ENCODE results near the gene ZSWIM9. TPM values are rescaled to one million over a fixed set of nuclear protein-coding genes. Genes with fewer than 3 reads are reported as not detected.

The ZSWIM9 gene
- total RNA-seq, 4 donors from 2014 or later: 1.8 to 7.4 (median 3.5) TPM

DNA sequence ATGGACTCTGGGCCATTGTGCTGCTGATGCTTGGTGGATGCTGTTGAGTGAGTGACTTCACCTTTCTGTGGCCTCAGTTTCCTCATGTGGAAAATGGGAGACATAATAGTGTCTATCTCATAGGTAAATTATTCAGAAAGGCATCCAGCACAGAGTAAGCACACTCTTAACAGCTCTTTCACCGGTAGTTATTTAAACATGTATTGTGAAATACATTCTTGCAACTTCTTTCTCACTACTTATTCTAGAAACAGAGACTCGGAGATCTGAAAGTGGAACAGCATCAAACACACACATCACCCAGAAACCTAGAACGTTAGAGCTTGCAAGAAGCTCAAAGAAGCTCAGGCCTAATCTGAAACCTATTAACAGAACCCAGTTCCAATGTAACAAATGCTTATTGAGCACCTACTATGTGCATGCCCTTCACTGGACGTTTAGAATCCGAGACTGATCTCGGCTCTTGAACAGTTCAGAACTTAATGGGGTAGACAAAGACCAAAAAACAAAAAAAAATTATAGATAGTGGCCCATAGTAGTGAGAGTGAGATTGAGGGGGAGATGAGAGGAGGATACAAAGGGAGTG is 4.1 kb downstream of the ZSWIM9 start:
- H3K9me3 ChIP-seq: no peaks in the 10 kb centered on the region
- peaks cover 0 to 13% (median 0%) of the 10 kb centered on the region in 3 donors for H3K36me3 ChIP-seq
- DNase-seq: no peak
- H3K27ac ChIP-seq: no peak overlapping the region
- H3K4me1 ChIP-seq: peaks cover 0 to 10% (median 3%) of the 10 kb centered on the region in 4 donors
- H3K27me3 ChIP-seq: no peaks in the 10 kb centered on the region
- H3K4me3 ChIP-seq: no peak overlapping the region
- TF ChIP-seq, protein P1, sequence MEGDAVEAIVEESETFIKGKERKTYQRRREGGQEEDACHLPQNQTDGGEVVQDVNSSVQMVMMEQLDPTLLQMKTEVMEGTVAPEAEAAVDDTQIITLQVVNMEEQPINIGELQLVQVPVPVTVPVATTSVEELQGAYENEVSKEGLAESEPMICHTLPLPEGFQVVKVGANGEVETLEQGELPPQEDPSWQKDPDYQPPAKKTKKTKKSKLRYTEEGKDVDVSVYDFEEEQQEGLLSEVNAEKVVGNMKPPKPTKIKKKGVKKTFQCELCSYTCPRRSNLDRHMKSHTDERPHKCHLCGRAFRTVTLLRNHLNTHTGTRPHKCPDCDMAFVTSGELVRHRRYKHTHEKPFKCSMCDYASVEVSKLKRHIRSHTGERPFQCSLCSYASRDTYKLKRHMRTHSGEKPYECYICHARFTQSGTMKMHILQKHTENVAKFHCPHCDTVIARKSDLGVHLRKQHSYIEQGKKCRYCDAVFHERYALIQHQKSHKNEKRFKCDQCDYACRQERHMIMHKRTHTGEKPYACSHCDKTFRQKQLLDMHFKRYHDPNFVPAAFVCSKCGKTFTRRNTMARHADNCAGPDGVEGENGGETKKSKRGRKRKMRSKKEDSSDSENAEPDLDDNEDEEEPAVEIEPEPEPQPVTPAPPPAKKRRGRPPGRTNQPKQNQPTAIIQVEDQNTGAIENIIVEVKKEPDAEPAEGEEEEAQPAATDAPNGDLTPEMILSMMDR (IDR thresholded peaks at IDR 0.05): no peak
- no peak for TF ChIP-seq POLR2A (IDR thresholded peaks at IDR 0.05)

DNA sequence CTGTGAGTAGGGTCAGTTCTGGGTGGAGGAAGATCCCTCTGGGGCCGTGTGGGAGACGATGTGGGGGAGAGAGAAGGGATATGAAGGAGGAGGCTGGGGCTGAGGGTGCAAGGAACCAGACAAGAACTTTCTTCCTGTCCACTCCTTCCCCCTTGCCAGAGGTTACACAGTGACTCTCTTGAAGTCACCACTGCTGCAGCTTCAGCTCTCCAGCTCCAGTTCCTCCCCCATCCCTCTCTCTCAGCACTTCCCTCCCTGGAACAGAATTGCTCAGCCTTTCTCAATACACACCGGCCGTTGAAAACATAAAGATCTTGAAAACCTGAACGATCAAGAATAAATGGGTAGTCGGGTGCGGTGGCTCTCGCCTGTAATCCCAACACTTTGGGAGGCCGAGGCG is 5.1 kb downstream of the ZSWIM9 start:
- Histone ChIP-seq H3K27ac (no peak overlapping the region), H3K9me3 (no peaks in the 10 kb centered on the region), H3K27me3 (no peaks in the 10 kb centered on the region), H3K36me3 (peaks cover 0 to 13% (median 0%) of the 10 kb centered on the region in 3 donors), H3K4me1 (peaks cover 0 to 10% (median 3%) of the 10 kb centered on the region in 4 donors), H3K4me3 (no peak overlapping the region)
- no peak for DNase-seq
- TF ChIP-seq, protein P1 (IDR thresholded peaks at IDR 0.05): no peak
- TF ChIP-seq POLR2A (IDR thresholded peaks at IDR 0.05): no peak

DNA sequence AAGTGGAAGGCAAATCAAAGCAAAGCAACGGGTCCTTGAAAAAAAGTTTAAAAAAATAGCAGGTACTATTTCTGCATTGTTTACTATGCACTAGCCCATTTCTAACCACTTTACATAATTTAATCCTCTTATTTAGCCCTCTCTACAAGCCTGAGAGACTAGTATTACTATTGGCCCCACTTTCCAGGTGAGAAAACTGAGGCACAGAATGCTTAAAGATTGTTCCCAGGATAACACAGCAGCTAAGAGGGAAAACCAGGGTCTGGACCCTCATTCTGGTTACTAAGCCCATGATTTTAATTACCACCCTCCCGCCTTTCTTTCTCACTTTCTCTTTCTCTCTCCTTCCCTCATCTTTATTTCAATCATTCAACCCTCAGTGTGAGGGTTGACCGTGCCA is 5.7 kb downstream of the ZSWIM9 start:
- no peak for DNase-seq
- Histone ChIP-seq H3K36me3 (peaks cover 0 to 13% (median 0%) of the 10 kb centered on the region in 3 donors), H3K27me3 (no peaks in the 10 kb centered on the region), H3K4me3 (no peak overlapping the region), H3K4me1 (peaks cover 0 to 5% (median 1%) of the 10 kb centered on the region in 4 donors), H3K27ac (no peak overlapping the region), H3K9me3 (no peaks in the 10 kb centered on the region)
- no peak for TF ChIP-seq POLR2A (IDR thresholded peaks at IDR 0.05)
- TF ChIP-seq, protein P1 (IDR thresholded peaks at IDR 0.05): no peak

DNA sequence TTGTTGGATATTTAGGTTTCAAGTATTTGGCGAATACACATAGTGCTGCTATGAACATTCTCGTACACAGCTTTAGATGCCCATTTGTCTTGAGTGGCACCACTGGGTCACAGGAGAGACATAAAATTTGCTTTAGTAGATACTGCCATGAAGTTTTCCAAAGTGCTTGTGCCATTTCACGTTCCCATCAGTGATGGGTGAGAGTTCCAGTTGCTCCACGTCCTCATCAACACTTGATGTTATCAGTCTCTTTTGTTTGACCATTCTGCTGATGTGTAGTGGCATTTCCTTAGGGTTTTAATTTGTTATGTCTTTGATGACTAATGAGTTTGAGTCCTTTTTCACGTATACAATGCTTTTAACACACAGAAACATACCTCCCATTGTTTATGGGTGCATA is 11.0 kb downstream of the ZSWIM9 start:
- TF ChIP-seq, protein P1 (IDR thresholded peaks at IDR 0.05): no peak
- no peak for TF ChIP-seq POLR2A (IDR thresholded peaks at IDR 0.05)
- peaks cover 0 to 5% (median 0%) of the 10 kb centered on the region in 4 donors for H3K9me3 ChIP-seq
- no peak overlapping the region for H3K27ac ChIP-seq
- H3K27me3 ChIP-seq: no peaks in the 10 kb centered on the region
- no peaks in the 10 kb centered on the region for H3K36me3 ChIP-seq
- no peaks in the 10 kb centered on the region for H3K4me1 ChIP-seq
- DNase-seq: no peak
- H3K4me3 ChIP-seq: no peak overlapping the region

DNA sequence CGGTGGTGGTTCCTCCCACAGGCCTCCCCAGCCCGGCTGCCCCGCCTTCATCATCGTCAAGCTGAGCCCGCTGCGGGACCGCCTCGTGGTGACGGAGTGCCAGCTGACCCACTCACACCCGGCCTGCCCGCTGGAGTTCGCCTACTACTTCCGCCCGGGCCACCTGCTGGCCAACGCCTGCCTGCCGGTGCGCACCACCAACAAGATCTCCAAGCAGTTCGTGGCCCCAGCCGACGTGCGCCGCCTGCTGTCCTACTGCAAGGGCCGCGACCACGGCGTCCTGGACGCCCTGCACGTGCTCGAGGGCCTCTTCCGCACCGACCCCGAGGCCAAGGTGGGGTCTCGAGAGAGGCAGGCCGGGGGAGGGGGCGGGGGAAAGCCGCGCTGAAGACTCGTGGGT is 12.0 kb downstream of the ZSWIM9 start:
- Histone ChIP-seq H3K4me1 (no peaks in the 10 kb centered on the region), H3K27me3 (no peaks in the 10 kb centered on the region), H3K27ac (no peak overlapping the region), H3K4me3 (no peak overlapping the region), H3K36me3 (no peaks in the 10 kb centered on the region), H3K9me3 (peaks cover 0 to 5% (median 0%) of the 10 kb centered on the region in 4 donors)
- no peak for DNase-seq
- no peak for TF ChIP-seq POLR2A (IDR thresholded peaks at IDR 0.05)
- TF ChIP-seq, protein P1 (IDR thresholded peaks at IDR 0.05): no peak
